Activated T-helper 1 cell treated with anti-CD3 and anti-CD28 coated beads, Interleukin-2, amount 50 U/mL, for 16 hours (primary cell): ENCODE results near the gene RBMS1.
A peak's percentile ranks its signal among the peaks of the same experiment; 100 is the strongest.

Experiments
- DNase-seq, 2 donors: peaks; one replicate each; pipeline ENCODE4 v3.0.0-alpha.2; 2020; ENCODE audit warnings: low read depth in 1 of 2, low spot score in 1 of 2

Gene RBMS1

DNA sequence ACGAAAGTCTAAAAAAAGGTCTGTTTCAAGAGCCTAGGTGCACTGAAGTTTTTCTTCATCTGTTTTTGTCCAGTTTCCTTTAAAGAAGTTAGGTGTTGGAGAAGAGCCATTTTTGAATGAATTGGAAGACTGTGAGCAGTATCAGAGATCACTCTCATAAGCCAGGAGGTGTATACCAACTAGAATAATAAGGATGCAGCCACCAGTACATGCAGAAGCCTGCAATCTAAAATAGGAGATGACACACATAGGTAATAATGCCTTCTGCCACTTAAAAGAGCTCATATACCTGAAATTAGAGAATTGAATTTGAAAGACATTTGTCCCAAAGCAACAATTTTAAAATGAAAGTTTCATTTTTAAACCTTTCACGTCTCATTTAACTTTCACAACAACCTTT, 81.7 kb downstream of the RBMS1 start:
- no peak for DNase-seq

DNA sequence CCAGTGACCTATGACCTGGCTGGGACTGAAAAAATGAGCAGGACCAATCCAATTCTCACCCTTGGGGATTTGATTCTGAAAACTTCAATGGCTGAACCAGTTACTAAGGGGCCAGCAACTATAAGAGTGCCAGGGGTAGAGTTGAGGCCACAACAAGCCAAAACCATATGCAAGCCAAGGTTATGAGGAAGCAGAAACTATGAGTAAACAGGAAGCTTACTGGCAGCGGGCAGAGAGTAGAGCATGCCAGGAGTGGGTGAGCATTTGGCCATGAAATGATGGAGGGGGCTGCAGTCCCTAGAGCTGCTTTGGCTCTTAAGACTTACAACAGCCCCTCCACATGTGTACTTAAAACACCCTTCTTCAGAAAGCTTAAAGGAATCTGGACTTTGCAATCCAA, 82.4 kb downstream of the RBMS1 start:
- DNase-seq, result no peak

DNA sequence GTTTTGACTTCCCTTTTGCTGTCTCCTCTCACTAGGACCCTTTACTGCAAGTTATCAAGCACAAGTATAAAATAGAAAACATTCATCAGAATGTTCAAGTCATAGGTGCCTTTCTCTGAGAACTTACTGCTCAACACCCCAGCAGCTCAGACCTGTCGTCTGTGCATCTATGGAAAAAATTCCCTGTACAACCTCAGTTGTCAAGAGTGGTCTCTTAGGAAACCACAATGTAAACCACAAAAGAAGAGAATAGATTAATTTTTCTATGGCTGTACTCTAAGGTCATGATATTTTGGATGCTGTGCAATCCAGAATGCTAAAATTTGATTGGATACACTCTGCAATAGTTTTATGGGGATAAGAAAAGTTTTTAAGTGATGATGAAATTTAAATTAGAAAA, 84.1 kb downstream of the RBMS1 start:
- DNase-seq, result no peak

DNA sequence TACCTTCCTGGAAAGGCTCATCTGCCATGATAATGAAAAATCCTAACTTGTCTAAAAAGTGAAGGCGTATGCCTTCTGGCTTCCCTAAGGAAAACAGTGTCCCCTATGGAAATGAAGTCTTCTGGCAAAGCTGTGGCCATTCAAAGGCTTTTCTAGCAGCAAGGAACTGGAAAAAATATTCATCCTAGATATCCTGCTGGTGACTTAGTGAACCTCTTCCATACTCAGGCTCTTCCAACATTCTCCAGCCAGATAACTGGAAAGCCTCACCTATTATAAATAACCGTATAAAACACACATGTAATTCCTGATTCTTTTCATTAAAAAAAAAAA, 84.7 kb downstream of the RBMS1 start:
- DNase-seq, result no peak

DNA sequence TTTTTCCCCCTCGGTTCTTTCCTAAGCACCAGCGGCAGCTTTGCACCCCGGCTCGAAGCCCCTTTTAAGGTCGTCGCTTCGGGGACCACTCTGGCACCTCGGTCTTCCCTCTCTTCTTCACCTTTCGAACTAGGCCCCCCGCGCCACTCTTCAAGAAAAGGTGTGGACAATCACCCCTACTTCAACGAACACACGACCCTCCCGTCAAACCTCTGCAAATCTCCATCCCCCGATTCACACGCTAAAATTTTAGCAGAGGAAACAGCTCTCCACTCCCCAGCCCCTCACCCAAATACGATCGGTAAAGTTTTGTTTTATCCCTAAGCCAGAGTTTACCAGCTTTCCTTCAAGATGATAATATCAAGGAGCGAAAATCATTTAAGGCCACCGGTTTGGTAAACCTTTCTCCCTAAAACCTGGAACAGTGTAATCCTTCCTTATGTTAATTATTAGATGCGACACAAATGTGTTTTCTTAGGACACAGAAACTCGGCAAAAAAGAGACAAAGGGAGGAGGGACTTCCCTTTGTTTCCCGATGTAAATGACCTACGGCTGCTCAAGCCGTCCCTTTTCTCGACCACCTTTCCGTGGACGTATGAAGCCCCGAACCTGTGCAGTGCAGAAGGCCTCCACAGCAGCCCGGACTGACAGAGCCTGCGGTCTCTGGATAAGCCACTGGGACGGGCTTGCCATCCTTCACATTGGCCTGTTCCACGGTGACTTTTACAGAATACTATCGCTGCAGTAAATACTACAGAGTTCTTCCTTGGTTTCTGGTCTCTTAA, 85.2 kb downstream of the RBMS1 start:
- no peak for DNase-seq

DNA sequence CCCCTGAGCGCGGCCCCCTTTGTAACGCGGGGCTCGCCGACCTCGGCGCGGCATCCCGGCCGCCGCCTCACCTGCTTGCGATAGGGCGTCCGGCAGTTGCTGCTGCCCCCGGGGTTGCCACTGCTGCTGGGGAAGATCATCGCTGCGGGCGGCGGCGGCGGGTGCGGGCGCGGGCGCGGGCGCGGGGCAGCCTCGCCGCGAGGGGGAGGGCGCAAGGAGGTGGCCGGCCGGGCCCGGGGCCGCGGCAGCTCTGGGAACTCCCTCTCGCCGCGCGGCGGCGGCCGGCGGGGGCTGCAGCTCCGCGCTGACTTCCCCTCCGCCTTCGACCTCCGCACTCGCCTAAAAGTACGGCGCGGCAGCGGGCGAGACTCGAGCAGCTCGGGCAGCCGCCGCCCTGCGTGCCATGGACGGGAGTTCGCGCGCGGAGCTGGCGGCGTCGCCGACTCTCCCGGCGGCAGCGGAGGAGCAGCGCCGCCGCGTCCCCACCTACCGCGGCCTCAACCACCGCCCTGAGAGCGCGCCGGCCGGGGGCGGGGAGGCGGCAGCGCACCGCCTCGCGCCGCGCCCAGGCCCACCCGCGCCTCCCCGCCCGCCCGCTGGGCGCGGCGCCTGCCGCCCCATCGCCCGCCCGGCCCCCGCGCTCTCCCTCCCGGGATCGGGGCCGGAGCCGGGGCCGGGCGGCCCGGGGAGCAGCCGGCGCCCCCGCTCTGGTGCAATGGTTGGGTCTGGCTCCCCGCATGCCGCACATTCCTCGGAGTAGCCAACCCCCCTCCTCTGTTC, 86.0 kb downstream of the RBMS1 start:
- peak; percentile 35 to 56 for DNase-seq

GRCh38 chr2:160406591-160407392, 86.8 kb downstream of the RBMS1 start:
- DNase-seq, result peak; percentile 37 to 61

- DNase-seq, result no peak
Observed at GRCh38 chr2:160405077-160405867, 88.3 kb downstream of the RBMS1 start.

DNA sequence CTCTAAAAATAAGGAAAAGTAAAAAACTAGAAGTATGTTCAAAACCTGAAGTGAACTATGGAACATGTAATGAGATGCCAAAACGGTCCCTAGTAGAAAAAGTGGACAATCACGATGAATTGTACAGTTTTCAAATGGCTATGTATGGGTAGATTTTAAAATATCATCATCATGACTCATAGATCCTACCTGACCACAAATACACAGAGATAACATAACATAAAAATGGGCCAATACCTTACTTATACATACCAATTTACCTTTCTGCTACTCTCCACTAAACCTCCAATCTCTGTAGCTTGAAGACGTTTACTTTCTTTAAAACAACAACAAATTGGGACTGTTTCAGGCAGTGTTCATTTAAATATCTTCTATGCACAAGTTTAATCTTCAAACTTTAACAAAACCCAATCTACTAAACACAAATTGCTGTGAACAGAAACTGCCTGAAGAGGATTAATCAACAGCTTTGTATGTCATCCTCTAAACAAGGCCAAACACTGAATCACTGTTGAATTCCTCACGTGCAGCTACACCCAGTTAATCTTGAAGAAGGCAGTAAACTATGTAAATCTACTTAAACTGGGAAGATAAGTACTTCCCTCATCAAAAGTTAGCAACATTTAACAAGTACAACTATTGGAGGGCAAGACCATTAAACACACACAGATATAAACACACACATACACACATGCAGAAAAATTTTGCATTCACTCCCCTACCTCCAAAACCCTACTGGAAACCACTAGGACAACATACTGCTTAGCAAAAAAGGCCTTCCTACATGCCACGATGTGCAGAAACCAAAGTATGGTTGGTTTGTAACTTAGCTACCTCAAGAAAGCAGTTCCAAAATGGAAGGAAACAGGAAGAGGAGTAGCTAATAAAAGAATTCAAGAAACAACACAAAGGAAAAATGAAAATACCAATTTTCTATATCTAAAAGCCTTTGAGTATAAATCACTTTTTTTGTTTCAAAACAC, 90.3 kb downstream of the RBMS1 start:
- DNase-seq, result no peak

DNA sequence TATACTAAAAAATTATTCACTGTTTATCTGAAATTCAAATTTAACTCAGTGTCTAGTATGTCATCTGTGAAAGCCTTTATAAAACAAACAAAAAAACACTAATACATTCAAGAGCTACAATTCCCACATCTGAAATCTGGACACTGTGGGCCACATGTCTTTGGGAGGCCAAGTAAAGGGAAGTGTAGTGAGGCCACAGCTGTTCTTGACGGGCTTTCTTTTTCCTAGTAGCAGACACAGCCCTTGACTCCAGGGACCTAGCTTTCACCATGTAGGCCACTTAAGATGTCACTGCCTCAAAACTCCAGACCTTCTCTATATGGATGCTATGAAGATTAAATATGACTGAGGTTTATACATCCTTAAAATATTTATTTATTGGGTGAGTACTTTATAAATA, 91.1 kb downstream of the RBMS1 start:
- no peak for DNase-seq

GRCh38 chr2:160401895-160402294, 91.7 kb downstream of the RBMS1 start:
- DNase-seq, result no peak

DNA sequence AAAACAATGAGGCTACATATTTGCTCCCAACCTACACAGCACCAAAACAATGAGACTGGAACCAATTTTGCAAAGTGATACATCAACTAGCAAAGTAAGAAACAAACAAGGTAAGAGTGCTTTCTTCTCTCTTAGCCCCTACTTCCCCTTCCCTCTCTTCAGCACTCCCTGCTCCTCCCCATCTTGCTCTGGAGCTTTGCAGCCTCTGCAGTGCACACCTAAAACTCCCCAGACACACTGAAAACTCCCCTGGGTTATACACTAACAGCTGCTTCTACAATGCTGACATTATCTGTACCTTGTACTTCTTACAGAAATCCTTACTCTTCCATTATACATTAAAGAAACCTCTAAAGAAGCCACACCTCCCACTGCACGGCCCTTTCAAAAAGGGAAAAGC, 93.7 kb downstream of the RBMS1 start:
- no peak for DNase-seq

DNA sequence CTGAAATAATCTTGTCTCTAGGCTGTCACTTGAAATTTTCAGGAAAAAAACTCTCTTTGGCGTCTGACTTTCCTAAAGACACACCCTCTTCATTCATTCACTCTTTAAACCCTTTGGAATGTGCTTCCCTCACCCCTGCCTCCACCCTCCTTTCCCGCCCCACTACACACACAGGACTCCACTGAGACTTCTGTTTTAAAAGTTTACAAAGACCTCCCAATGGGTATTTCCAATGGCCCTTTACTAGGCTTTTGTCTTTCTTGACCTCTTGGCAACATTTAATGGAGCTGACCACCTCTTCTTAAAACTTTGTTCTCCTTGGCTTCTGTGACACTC, 96.1 kb downstream of the RBMS1 start:
- DNase-seq, result no peak

DNA sequence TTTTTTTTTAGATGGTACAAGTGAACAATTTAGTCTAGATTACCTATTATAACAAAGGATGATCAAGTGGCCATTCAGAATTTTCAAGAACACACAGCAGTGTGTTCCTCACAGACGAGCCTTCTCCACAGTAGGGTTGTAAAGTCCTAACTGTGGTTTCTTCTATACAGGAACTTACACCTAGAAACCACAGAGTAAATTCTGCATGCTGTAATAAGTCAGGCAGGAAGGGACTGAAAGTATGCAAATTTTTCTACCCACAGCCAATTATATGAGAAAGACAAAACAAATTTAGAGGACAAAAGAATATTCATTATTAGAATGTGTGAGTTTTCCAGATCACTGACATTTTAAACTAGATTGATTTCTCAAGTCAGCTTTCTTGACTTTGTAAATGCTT, 99.5 kb downstream of the RBMS1 start:
- no peak for DNase-seq

DNA sequence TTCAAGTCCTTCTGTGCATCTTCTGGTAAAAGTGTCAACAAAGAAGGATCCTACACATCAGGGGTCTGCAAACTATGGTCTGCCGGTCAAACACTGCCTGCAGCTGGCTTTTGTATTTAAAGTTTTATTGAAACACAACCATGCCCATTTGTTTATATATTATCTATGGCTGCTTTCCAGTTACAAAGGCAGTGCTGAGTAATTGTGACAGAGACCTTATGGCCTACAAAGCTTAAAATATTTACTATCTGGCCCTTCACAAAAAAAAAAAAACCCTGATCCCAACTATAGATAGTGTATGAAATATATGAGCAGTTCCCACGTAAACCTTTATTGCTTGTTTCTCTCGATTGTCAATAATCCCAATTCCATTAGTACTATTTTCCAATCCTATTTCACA, 101.4 kb downstream of the RBMS1 start:
- no peak for DNase-seq

DNA sequence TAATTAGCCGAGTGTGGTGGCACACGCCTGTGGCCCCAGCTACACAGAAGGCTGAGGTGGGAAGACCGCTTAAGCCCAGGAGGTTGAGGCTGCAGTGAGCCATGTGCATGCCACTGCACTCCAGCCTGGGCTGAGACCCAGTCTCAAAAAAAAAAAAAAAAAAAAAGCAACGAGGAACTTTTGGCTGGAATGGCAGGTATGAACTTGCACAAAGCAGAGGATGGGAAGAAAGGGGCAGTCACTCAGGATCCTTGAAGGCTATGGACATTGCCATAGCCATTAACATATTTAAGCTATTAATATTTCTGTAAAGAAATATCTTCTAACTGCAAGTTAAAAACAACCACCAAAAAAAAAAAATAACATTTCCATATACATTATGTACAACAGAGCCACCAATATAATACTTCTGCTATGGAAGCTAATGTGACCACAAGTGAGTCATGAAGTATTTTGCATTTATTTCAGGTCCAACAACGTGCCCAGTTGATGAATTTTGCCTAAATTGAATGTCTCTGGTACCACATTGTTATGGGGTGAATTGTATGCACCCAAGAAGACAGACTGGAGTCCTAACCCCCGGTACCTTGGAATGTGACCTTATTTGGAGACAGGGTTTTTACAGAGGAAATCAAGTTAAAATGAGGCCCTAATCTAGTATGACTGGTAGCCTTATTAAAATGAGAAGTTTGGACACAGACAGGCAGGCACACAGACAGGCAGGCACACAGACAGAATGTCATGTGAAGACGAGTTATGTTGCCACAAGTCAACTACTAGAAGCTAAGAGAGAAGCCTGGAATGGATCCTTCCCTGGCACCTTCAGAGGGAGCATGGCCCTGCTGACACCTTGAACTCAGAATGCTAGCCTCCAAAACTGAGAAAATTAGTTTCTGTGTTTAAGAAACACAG, 102.8 kb downstream of the RBMS1 start:
- no peak for DNase-seq

DNA sequence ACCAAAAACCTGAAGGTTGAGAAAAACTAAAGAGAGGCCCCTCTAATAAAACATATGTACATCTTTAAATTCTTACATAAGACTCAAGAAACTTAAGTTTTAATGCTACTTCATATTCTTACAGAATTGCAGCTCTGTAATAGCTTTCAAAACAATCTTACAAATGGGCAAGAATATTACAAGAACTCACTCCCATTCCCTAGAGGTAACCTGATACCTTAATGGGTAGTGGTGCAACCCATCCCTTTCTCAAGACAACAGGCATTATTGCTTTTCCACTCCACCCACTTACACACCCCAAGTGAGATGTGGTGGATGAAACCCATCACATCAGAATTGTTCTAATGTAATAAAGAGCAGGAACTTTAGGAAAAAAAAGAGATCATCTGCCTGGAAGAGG, 103.7 kb downstream of the RBMS1 start:
- no peak for DNase-seq

GRCh38 chr2:160388464-160389263, 104.9 kb downstream of the RBMS1 start:
- DNase-seq, result peak in 1 of 2 donors; percentile 8
